MG63 (cell line): Measurements from ENCODE around the gene PARP6. TPM values are rescaled to one million over a fixed set of nuclear protein-coding genes. Genes with fewer than 3 reads are reported as not detected.

ENCODE experiments used
- DNase-seq: peaks from one replicate; pipeline ENCODE4 v3.0.0-alpha.2; 2020
- H3K27me3 ChIP-seq: fragments of 250-450 bp; sonication (Bioruptor Pico); 2 replicates; pipeline ENCODE4 v1.5.1; 2020; ENCODE audit warnings: mild to moderate bottlenecking, moderate library complexity
- H3K36me3 ChIP-seq: fragments of 250-450 bp; sonication (Bioruptor Pico); 2 replicates; pipeline ENCODE4 v1.5.1; 2020; ENCODE audit warnings: mild to moderate bottlenecking, moderate library complexity
- H3K4me3 ChIP-seq: fragments of 250-450 bp; sonication (Bioruptor Pico); 2 replicates; pipeline ENCODE4 v1.5.1; 2020; ENCODE audit warnings: mild to moderate bottlenecking, moderate library complexity
- H3K9me3 ChIP-seq: fragments of 250-450 bp; sonication (Bioruptor Pico); 2 replicates; pipeline ENCODE4 v1.5.1; 2020; ENCODE audit warnings: mild to moderate bottlenecking, moderate library complexity
- total RNA-seq: library from RNA; depleted of rRNA; stranded (reverse); fragments of >200 nt; shearing (Covaris generic); gene quantifications from 2 replicates; pipeline ENCODE4 v1.2.3, GENCODE V29; 2014; ENCODE audit warnings: low replicate concordance

Gene PARP6
- total RNA-seq, 1 experiment from 2014 or later = 28.4 TPM

DNA sequence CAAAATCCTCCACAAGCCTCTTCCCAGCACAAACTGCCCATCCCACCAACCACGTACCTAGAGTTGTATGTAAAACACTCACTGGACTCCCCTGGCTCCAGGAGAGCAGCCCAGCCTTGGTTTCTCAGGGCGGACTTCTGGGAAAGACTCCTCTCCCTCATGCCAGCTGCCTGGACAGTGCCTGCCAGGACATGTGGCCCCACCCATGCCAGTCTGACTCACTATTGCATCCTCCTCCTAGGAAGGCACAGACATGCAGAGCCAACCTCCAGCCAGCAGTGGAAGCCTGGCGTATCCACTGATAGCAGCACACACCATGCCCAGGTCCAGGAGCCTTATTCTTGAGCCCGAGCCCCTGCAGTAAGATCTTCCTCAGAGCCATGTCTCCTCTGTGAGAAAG, 50.0 kb downstream of the PARP6 start:
- H3K4me3 ChIP-seq = no peak overlapping the region
- H3K36me3 ChIP-seq = peaks cover 79% of the 10 kb centered on the region
- no peaks in the 10 kb centered on the region for H3K9me3 ChIP-seq
- no peaks in the 10 kb centered on the region for H3K27me3 ChIP-seq
- DNase-seq = peak; percentile 97

DNA sequence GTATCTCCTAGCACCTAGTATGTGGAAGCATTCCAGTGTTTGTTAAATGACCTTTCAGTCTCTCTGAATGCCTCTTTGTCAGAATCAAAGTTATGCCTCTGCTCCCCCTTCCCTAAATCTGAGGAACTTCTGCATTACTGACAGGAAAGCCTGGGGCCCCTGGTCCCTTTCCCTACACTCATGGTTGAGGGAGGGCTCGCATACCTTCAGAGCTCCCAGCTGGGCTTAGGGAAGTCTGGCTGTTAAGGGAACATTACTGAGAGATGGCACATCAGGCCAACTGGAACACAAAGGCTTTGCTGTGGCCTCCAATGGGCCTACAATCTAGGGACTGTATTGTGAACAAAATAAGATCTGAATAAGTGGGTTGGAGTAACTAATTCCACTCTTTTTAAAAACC, 51.7 kb downstream of the PARP6 start:
- no peak for DNase-seq
- Histone ChIP-seq H3K27me3 (no peaks in the 10 kb centered on the region), H3K9me3 (no peaks in the 10 kb centered on the region), H3K36me3 (peaks cover 89% of the 10 kb centered on the region), H3K4me3 (no peak overlapping the region)

- Histone ChIP-seq H3K9me3 (no peaks in the 10 kb centered on the region), H3K4me3 (no peak overlapping the region), H3K36me3 (peaks cover 100% of the 10 kb centered on the region), H3K27me3 (no peaks in the 10 kb centered on the region)
- no peak for DNase-seq
Measured at GRCh38 chr15:72217216-72217615, 55.1 kb downstream of the PARP6 start.

GRCh38 chr15:72216079-72216478, 56.3 kb downstream of the PARP6 start:
- H3K36me3 ChIP-seq = peaks cover 100% of the 10 kb centered on the region
- no peaks in the 10 kb centered on the region for H3K27me3 ChIP-seq
- H3K9me3 ChIP-seq = no peaks in the 10 kb centered on the region
- no peak overlapping the region for H3K4me3 ChIP-seq
- DNase-seq = no peak

DNA sequence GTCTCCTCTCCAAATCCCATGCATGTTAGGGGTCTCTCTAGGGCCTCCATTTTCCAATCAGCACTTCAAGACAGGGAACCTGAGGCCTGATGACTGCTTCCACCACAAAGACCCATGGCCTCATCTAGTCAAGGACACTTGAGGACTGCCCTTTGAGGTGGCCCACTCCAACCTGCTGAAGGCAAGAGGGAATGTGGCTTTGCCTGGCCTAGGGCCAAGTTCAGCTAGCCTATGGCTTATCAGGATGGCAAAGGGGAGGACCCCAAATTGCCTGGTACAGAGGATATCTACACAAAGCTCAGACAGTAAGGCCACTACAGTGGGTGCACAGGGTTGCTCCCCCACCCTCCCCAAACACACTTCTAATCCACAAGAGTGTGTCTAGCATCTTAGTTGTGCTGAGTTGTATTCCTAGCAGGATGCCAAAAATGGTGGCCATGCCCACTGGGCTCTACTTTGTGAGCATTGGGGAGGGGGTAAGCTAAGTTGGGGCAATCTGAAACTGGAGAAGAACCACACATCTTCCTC, 64.7 kb downstream of the PARP6 start:
- no peaks in the 10 kb centered on the region for H3K27me3 ChIP-seq
- peaks cover 98% of the 10 kb centered on the region for H3K36me3 ChIP-seq
- no peak overlapping the region for H3K4me3 ChIP-seq
- H3K9me3 ChIP-seq = no peaks in the 10 kb centered on the region
- DNase-seq = no peak

- H3K4me3 ChIP-seq = no peak overlapping the region
- DNase-seq = no peak
- H3K27me3 ChIP-seq = no peaks in the 10 kb centered on the region
- H3K36me3 ChIP-seq = peaks cover 98% of the 10 kb centered on the region
- no peaks in the 10 kb centered on the region for H3K9me3 ChIP-seq
Measured at GRCh38 chr15:72206677-72207000, 65.7 kb downstream of the PARP6 start.

DNA sequence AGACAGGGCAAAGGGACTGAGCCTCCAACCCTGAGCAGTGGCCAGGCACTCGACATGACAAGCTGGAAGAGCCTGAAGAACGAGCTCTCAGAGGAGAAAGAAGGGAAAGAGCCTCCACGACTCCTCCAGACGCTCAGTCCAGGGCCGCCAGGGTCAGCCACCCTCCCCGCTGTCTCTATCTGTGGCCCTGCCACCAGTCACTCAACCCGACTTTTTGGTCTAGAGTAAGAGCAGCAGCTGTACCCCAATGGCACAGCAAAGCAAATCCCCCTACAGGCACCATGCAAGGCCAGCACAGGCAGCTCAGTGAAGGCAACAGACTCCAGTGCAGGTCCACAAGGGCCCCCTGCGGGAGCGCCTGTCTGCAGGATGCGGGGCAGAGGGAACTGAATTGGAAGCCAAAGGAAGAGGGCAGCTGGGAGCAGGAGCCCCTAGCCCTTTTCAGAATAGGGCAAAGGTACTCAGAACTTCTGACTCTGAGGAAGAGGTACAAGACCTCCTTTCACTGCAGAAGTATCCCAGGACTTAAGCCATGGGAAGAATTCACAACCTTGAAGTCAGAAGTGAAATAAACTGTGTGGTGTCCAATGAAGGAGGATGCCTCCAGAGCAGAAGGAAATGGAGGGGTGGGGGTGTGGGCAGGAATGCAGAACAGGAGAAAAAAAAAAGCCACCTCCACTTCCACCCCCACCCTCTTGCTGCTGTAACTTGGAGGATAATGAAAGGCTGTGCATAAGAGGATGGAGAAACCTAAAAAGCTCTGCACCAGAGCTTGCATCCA, 66.3 kb downstream of the PARP6 start:
- DNase-seq = no peak
- Histone ChIP-seq H3K4me3 (no peak overlapping the region), H3K36me3 (peaks cover 98% of the 10 kb centered on the region), H3K27me3 (no peaks in the 10 kb centered on the region), H3K9me3 (no peaks in the 10 kb centered on the region)

- no peak for DNase-seq
Measured at GRCh38 chr15:72205273-72205672, 67.1 kb downstream of the PARP6 start.

DNA sequence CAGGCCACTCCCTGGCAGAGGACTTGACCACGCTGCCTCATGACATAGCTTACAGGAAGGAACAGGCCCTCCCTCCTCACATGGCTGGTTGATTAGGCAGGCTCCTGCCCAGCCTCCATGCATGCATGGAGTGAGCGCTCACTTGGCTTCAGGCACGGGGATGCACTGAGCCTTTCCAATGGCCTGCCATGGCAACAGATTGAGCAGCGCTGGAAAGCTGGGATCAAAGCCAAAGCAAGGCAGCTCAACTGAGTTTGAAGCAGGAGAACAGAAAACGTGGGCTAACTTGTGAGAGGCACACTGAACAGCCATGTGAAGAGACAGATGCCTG, 68.9 kb downstream of the PARP6 start:
- Histone ChIP-seq H3K9me3 (no peaks in the 10 kb centered on the region), H3K27me3 (no peaks in the 10 kb centered on the region), H3K4me3 (no peak overlapping the region), H3K36me3 (peaks cover 100% of the 10 kb centered on the region)
- DNase-seq = peak; percentile 97

More at GRCh38 chr15:72205273-72205672, 67.1 kb downstream of the PARP6 start:
- H3K36me3 ChIP-seq = peaks cover 98% of the 10 kb centered on the region
- H3K4me3 ChIP-seq = no peak overlapping the region
- no peaks in the 10 kb centered on the region for H3K27me3 ChIP-seq
- H3K9me3 ChIP-seq = no peaks in the 10 kb centered on the region

DNA sequence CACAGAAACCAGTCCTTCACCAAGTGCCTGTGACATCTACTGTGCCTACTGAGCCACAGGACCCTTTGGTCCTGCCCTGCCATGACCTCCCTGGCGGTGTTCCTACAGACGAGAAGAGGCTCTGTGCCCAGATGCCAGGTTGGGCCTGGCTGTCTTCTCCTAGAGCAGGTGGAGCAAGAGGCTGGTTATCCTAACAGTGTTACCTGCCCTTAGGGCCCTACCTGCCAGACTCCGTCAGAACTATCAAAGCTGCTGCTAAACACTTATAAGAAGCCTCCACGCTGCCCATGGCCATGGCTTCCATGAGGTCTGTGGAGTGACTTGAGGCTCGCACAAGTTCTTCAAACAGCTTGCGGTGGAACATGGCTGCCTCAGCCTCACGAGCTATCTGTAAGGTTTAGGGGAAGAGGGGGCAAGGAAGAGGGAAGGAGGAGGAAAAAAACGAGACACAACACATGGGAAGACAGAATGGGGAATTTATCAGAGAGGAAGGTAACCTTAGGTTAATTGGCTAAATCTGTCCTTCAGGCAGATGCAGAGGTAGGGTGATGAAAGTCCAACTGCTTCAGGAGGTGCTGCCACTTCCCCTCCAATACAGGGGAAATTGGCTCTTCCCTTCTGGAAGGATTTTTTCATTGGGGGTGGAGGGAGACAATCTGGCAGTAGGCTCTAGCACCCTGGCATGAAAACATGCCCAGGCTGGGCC, 69.4 kb downstream of the PARP6 start:
- no peak overlapping the region for H3K4me3 ChIP-seq
- H3K9me3 ChIP-seq = no peaks in the 10 kb centered on the region
- H3K27me3 ChIP-seq = no peaks in the 10 kb centered on the region
- no peak for DNase-seq
- H3K36me3 ChIP-seq = peaks cover 100% of the 10 kb centered on the region

DNA sequence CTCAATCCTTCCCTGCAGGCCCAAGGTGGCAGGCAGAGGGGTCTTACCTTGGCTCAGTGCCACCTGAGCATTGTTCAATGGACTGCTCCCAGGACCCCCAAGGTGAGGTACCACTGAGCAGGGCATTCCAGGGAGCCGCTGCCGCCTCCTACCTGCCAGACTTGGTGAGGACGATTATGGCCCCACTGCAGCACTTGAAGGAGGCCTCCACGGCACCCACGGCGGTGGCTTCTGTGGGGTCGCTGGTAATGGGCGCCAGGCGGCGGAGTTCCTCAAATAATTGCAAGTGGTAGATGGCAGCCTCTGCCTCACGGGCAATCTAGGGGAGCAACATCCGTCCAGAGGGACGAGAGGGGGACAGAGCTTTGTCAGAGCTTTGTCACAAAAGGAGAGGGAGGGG, 70.1 kb downstream of the PARP6 start:
- Histone ChIP-seq H3K4me3 (no peak overlapping the region), H3K36me3 (peaks cover 96% of the 10 kb centered on the region), H3K27me3 (no peaks in the 10 kb centered on the region), H3K9me3 (no peaks in the 10 kb centered on the region)
- DNase-seq = no peak

GRCh38 chr15:72201391-72201921, 70.9 kb downstream of the PARP6 start:
- DNase-seq = no peak
- Histone ChIP-seq H3K27me3 (no peaks in the 10 kb centered on the region), H3K9me3 (no peaks in the 10 kb centered on the region), H3K4me3 (no peak overlapping the region), H3K36me3 (peaks cover 87% of the 10 kb centered on the region)

DNA sequence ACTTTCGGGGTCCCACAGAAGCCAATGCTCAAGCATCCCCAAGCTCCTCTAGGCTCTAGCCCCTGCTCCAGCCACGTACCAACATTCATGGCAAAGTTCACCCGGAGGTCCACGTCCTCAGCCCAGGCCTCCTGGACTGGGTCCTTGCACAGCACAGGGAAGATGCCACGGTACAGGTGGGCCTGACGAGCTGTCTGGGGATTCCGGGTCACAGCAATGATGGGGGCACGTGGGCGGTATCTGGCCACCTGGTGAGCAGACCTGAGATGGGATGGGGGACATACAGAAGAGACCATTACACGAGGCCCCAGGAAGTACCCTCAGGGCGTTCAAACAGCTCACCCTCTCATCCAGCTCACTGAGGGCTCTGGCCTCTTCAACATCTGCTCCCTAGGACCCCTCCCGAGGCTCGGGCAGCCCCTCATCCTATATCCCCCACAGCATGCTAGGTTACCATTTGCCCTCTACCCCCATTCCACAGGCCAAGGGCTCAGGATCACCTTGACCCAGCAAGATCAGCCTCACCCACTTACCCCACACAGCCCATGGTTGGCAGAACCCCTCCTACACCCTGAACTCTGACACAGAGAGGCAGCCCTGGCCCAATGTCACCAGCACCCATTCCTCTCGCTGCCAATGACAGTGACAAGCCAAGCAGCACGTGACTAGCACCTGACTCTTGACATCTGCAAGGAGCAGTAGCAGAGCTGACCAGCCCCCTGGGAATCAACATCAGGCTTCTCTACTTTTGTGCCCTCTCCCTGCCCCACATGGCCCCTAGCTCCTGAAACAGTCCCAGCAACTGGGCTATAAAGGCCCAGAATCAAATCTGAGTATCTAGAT, 71.7 kb downstream of the PARP6 start:
- Histone ChIP-seq H3K4me3 (no peak overlapping the region), H3K9me3 (no peaks in the 10 kb centered on the region), H3K36me3 (peaks cover 79% of the 10 kb centered on the region), H3K27me3 (no peaks in the 10 kb centered on the region)
- no peak for DNase-seq

GRCh38 chr15:72199721-72200212, 72.6 kb downstream of the PARP6 start:
- H3K27me3 ChIP-seq = no peaks in the 10 kb centered on the region
- peaks cover 70% of the 10 kb centered on the region for H3K36me3 ChIP-seq
- DNase-seq = peak; percentile 74
- no peaks in the 10 kb centered on the region for H3K9me3 ChIP-seq
- H3K4me3 ChIP-seq = no peak overlapping the region

GRCh38 chr15:72199205-72199515, 73.2 kb downstream of the PARP6 start:
- H3K9me3 ChIP-seq = no peaks in the 10 kb centered on the region
- no peak for DNase-seq
- H3K36me3 ChIP-seq = peaks cover 64% of the 10 kb centered on the region
- no peaks in the 10 kb centered on the region for H3K27me3 ChIP-seq
- no peak overlapping the region for H3K4me3 ChIP-seq

GRCh38 chr15:72198356-72199204, 73.8 kb downstream of the PARP6 start:
- Histone ChIP-seq H3K9me3 (no peaks in the 10 kb centered on the region), H3K4me3 (no peak overlapping the region), H3K36me3 (peaks cover 58% of the 10 kb centered on the region), H3K27me3 (no peaks in the 10 kb centered on the region)
- no peak for DNase-seq
